ENCODE measurements around the gene NSUN3.

Gene NSUN3

DNA sequence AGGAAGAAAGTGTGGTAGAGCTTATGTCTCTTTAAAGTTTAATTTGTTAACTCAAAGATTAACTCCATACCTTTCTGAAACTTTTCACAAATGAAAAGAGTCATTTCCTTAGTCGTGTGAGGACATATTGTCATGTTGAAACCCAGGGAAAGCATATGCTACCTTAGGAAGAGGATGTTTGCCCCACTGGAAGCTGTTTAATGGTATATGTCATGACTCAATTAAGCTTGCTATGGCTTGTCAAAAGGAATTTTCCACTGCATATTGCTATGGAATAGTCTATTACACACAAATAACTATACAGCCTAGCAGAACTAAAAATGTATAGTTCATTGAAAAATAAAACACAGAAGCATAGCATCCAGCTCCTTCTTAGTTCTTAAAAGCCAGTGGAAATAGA is 69.9 kb downstream of the NSUN3 start:
- no peak for DNase-seq

DNA sequence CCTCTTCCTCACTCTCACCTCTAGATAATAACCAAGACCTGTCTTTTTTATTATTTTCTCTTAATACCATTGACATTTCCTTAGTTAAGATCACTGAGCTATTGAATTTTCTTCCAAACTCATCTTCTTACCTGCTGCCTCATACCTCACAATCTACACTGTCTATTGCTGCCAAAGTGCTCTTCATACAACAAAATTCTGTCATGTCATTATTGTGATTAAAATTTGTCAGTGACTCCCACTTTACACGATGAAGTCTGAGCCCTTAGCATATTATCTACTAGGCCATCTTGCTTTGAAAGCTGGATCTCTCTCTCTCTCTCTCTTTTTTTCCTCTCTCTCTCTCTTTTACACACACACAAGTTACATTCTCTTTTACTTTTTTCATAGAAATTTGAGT is 73.3 kb downstream of the NSUN3 start:
- no peak for DNase-seq

GRCh38 chr3:94137377-94137776 is 74.5 kb downstream of the NSUN3 start:
- peak; percentile 16 for DNase-seq

- no peak for DNase-seq
Measured at GRCh38 chr3:94146455-94146854, 83.6 kb downstream of the NSUN3 start.

- DNase-seq = no peak
Measured at GRCh38 chr3:94147012-94147411, 84.2 kb downstream of the NSUN3 start.

DNA sequence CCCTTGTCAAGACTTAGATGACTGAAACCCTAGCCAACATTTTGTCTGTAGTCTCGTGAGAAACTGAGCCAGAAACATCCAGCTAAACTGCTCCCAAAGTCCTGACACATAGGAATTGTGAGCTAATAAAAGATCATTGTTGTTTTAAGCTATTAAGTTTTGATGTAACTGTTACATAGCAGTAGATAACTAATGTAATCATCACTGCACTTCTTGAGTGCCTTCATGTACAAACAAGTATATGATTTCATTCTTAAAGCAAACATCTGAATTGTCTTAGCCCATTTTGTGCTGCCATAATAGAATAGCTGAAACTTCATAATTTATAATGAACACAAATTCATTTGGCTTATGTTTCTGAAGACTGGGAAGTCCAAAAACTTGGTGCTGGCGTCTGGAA is 87.3 kb downstream of the NSUN3 start:
- DNase-seq = no peak

- DNase-seq = no peak
Measured at GRCh38 chr3:94156626-94157025, 93.8 kb downstream of the NSUN3 start.

- no peak for DNase-seq
Measured at GRCh38 chr3:94158512-94158911, 95.7 kb downstream of the NSUN3 start.

DNA sequence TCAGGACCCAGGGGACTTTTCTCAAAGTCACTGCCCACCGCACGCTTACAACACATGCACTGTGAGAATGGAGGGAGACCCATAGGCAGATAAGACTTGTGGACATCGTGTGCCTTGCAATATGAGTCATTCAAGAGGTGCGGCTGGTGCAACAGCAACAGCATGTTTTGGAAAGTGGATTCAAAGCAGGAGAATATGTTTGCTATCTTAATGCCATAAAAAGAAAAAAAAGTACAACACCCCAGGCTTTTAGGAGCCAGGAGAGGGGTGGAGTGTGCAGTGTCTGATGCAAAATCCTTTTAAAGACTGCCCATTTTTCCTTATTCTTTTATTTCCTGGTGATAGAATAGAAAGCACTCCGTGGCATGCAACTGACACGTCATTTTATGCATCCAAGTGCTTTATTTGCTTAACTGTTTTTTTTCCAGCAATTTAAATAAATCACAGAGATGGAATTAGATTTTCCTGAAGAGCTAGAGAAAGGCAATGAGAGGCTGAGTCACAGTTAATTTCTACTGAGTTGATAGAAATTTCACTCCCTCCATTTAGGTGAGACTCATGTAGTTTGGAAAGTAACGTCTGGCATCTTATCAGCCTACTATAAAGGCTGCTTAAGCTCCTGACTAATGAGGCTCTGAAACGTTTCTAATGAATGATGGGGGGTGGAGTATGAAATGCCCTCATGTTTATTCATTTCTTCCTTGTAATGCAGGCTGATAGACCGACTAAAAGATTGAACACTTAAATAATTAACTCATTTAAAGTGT is 96.4 kb downstream of the NSUN3 start:
- DNase-seq = peak; percentile 70

DNA sequence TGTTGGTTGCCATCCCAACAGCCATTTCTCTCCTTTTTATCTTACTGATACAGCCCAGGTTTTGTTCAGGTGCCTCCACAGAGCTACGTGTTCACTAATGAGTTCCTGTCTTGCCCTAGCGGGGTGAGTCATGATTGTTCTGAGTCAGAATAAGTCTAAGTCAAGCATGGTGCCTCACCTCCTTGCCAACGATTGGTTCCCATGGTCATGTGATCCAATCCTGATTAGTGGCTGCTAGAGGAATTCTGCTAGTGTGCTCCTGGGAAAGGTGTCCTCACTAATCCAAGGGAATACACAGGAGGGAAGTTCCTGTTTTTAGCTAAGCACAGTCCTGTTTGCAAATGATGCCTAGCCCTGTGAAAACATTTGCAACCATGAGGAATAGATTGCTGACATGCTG is 99.8 kb downstream of the NSUN3 start:
- peak; percentile 83 for DNase-seq

GRCh38 chr3:94167346-94167745 is 104.5 kb downstream of the NSUN3 start:
- no peak for DNase-seq

GRCh38 chr3:94167796-94168195 is 104.9 kb downstream of the NSUN3 start:
- no peak for DNase-seq

DNA sequence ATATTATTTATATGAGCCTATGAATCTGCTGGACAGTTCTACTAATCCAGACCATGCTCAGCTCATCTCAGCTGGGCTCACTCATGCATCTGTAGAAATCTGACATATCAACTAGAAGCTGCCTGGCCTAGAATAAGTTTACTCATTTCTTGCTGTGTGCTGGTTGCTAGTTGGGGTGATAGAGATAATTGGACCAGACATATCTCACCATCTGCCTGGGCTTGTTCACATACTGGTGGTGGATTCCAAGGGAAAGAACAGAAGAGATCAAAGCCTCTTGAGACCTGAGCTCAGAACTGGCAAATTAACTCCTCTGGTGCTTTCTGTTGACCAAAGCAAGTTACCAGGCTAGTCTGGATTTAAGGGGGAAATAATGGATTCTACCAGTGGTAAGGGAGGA is 109.1 kb downstream of the NSUN3 start:
- DNase-seq = no peak

GRCh38 chr3:94172695-94173310 is 109.9 kb downstream of the NSUN3 start:
- no peak for DNase-seq

DNA sequence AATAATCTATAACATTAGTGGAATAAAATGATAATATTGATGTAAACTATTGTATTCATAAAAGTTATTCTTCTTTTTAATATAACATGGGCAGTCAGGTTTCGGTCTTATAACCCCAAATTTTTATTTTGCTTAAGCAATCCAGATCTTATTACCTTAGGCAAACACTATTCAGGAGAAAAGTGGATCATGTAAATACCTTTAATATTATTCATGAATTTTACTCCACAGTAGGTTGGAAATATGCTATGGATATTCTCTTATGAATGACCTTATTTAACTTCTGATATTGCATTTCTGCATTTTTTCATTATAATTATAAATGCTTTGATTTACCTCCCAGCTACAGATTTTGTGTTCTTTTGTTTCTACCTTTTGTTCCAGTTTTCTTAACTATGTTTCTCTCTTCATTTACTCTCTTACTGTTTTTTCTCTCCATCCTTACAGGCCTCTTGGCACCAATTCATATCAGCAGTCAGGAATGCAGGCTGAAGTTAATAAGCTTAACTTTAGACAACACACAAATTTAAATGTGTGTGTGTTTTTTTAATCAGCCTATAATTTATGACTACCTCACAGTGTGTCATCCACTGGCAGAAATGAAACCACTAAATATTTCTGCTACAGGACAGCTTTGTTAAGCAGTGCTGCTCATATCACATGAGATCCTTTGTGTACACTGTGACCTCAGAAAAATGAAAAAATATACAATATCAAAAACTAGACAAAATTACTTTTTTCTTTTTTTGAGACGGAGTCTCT is 111.0 kb downstream of the NSUN3 start:
- DNase-seq = no peak

DNA sequence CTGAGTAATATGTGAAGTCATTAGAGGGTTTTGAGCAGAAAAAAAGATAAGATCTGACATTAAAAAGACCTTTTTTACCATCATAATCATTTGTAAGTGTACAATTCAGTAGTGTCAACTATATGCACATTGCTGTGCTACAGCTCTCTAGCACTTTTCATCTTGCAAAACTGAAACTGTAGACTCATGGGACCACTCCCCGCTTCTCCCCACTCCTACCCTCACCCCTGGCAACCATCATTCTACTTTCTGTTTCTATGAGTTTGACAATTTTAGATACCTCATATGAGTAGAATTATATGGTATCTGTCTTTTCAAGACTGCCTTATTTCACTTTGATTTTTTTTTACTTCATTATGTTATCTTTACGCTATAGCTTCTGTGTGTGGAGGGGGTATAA is 112.8 kb downstream of the NSUN3 start:
- DNase-seq = no peak

GRCh38 chr3:94176988-94177745 is 114.3 kb downstream of the NSUN3 start:
- no peak for DNase-seq
